ENCODE measurements around the gene ZNF165.

DNA sequence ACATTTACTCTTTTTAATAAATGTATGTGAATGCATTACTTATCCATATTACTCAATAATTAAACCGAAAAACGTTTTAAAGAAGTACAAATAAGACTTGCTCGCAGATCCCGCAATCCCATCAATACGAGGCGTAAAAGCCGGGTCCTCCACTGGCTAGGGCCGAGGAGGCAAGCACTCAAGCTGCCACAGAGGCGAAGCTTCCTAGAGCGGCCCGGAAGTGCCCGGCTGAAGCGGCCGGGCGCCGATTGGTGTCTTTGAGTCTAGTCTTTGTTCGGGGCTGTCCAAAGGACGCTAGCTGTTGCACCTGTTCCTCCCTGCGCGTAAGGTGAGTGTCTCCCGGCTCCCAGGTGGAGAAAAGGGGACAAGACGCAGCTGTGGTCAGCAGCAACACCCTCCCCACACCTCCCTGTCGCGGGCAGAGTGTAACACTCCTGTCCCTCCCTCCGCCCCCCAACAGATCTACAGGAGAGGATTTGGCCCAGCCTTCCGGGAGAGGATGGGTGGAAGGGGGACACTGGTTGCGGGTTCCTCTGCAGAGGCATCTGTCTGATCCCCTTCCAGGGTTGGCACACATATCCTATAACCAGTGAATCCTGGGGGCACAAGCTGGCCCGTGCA is 44.1 kb downstream of the ZNF165 start, which contains the start of gene ZSCAN16:
- TF ChIP-seq NFE2L2 (IDR thresholded peaks at IDR 0.05; ENCODE audit: low read depth, low read length) (no peak), CEBPB (IDR thresholded peaks at IDR 0.05; ENCODE audit: low read depth, low read length) (no peak), RCOR1 (IDR thresholded peaks at IDR 0.05; ENCODE audit: insufficient replicate concordance, low read length) (no peak), POLR2A (IDR thresholded peaks at IDR 0.05; ENCODE audit: low read depth, low read length) (no peak), MAFK (IDR thresholded peaks at IDR 0.05; ENCODE audit: low read depth, low read length) (no peak), FOS (IDR thresholded peaks at IDR 0.05; ENCODE audit: low read depth, low read length) (no peak), BHLHE40 (IDR thresholded peaks at IDR 0.05; ENCODE audit: low read depth, low read length) (no peak), RFX5 (IDR thresholded peaks at IDR 0.05; ENCODE audit: low read depth, low read length) (no peak), RAD21 (IDR thresholded peaks at IDR 0.05; ENCODE audit: low read length) (no peak)
- TF ChIP-seq, protein P1, sequence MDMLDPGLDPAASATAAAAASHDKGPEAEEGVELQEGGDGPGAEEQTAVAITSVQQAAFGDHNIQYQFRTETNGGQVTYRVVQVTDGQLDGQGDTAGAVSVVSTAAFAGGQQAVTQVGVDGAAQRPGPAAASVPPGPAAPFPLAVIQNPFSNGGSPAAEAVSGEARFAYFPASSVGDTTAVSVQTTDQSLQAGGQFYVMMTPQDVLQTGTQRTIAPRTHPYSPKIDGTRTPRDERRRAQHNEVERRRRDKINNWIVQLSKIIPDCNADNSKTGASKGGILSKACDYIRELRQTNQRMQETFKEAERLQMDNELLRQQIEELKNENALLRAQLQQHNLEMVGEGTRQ (IDR thresholded peaks at IDR 0.05; ENCODE audit: low read depth, low read length), result no peak
- TF ChIP-seq, protein P2, sequence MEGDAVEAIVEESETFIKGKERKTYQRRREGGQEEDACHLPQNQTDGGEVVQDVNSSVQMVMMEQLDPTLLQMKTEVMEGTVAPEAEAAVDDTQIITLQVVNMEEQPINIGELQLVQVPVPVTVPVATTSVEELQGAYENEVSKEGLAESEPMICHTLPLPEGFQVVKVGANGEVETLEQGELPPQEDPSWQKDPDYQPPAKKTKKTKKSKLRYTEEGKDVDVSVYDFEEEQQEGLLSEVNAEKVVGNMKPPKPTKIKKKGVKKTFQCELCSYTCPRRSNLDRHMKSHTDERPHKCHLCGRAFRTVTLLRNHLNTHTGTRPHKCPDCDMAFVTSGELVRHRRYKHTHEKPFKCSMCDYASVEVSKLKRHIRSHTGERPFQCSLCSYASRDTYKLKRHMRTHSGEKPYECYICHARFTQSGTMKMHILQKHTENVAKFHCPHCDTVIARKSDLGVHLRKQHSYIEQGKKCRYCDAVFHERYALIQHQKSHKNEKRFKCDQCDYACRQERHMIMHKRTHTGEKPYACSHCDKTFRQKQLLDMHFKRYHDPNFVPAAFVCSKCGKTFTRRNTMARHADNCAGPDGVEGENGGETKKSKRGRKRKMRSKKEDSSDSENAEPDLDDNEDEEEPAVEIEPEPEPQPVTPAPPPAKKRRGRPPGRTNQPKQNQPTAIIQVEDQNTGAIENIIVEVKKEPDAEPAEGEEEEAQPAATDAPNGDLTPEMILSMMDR (conservative IDR thresholded peaks at IDR 0.05; ENCODE audit: low read depth, low read length), result no peak

Measured in IMR-90 (cell line).